HFFc6 (cell line): Measurements from ENCODE around the gene RCE1. TPM values are rescaled to one million over a fixed set of nuclear protein-coding genes. Genes with fewer than 3 reads are reported as not detected.
"Not testable (repeated sequence)": the region's sequence is repeated elsewhere in the genome, so short reads cannot be mapped to it uniquely, and the experiment has no call there.

Experiments used
- DNase-seq: peaks from one replicate; pipeline ENCODE4 v3.0.0-alpha.2; 2018
- H3K27ac Mint-ChIP-seq: 2 replicates; pipeline ENCODE4 v1.8.0; 2020; ENCODE audit warnings: mild to moderate bottlenecking, mixed read lengths
- H3K27me3 Mint-ChIP-seq: 2 replicates; pipeline ENCODE4 v1.8.0; 2021; ENCODE audit warnings: mild to moderate bottlenecking, moderate library complexity, mixed read lengths; ENCODE audit not compliant: insufficient read depth
- H3K36me3 Mint-ChIP-seq: 2 replicates; pipeline ENCODE4 v1.8.0; 2021; ENCODE audit warnings: low read depth, mixed read lengths
- H3K4me1 Mint-ChIP-seq: 2 replicates; pipeline ENCODE4 v1.8.0; 2020; ENCODE audit warnings: low read depth, mixed read lengths
- H3K4me3 Mint-ChIP-seq: 2 replicates; pipeline ENCODE4 v1.8.0; 2020; ENCODE audit warnings: mild to moderate bottlenecking, moderate library complexity, mixed read lengths
- H3K9me3 Mint-ChIP-seq: 2 replicates; pipeline ENCODE4 v1.8.0; 2020; ENCODE audit warnings: mild to moderate bottlenecking, mixed read lengths
- CTCF ChIP-seq: fragments of 200-600 bp; sonication (generic); IDR thresholded peaks from 2 replicates; pipeline ENCODE4 v1.5.0; 2021; ENCODE audit warnings: antibody characterized with exemption, mild to moderate bottlenecking
- long read RNA-seq: library from polyadenylated mRNA; unstranded; transcript quantifications from one replicate; pipeline ENCODE4 v2.0.0, GENCODE V29; 2019
- total RNA-seq, 6 experiments: library from RNA; stranded (reverse); fragmentation: NEBNext Ultra II Directional; extraction: Animal tissue kit (Norgen Biotek cat#: 25700); gene quantifications; 2 replicates in 1 of 6; 3 replicates in 5 of 6; pipeline ENCODE4 v1.2.3, GENCODE V29; 2021

The RCE1 gene
- total RNA-seq: 10 to 100 TPM; 13.7 to 18.5 (median 16.3) TPM
- long read RNA-seq, transcript RCE1-201 (8 exons, 1,485 nt): major isoform, 13 of 19 reads
- long read RNA-seq, partial matches to known transcripts: 1 of 19 reads
- long read RNA-seq, other reads (novel, unspliced or antisense): 1 of 19 reads

GRCh38 chr11:66842896-66843775 is at the start of gene RCE1:
Gene RCE1 (plus strand): TSS chr11:66843441. CDS start chr11:66843456, 15 bp downstream.
- Mint-ChIP-seq H3K4me1 (peaks cover 49% of the 10 kb centered on the region), H3K36me3 (peaks cover 24% of the 10 kb centered on the region), H3K27ac (peak within 1 kb of the TSS; percentile 80), H3K9me3 (no peaks in the 10 kb centered on the region), H3K27me3 (no peaks in the 10 kb centered on the region; the same call in none of the 2 replicates), H3K4me3 (peak within 1 kb of the TSS; percentile 94)
- TF ChIP-seq CTCF: no peak
- peak; percentile 81 for DNase-seq

GRCh38 chr11:66799815-66800214 is 43.4 kb upstream of the RCE1 start:
- H3K4me1 Mint-ChIP-seq, H3K27me3 Mint-ChIP-seq, H3K4me3 Mint-ChIP-seq, DNase-seq, H3K36me3 Mint-ChIP-seq, H3K27ac Mint-ChIP-seq, H3K9me3 Mint-ChIP-seq: not testable (repeated sequence)

- peaks cover 6% of the 10 kb centered on the region; the same call in 1 of the 2 replicates for H3K36me3 Mint-ChIP-seq
- no peaks in the 10 kb centered on the region; the same call in 1 of the 2 replicates for H3K27me3 Mint-ChIP-seq
- TF ChIP-seq CTCF: no peak
- H3K4me1 Mint-ChIP-seq: no peaks in the 10 kb centered on the region
- no peak overlapping the region for H3K4me3 Mint-ChIP-seq
- no peaks in the 10 kb centered on the region for H3K9me3 Mint-ChIP-seq
- no peak for DNase-seq
- no peak overlapping the region for H3K27ac Mint-ChIP-seq
These were observed 42.4 kb upstream of the RCE1 start for GRCh38 chr11:66800720-66801428.

GRCh38 chr11:66809592-66809991 is 33.6 kb upstream of the RCE1 start:
- no peaks in the 10 kb centered on the region for H3K9me3 Mint-ChIP-seq
- no peak for TF ChIP-seq CTCF
- no peak for DNase-seq
- no peak overlapping the region for H3K27ac Mint-ChIP-seq
- no peaks in the 10 kb centered on the region for H3K27me3 Mint-ChIP-seq
- no peak overlapping the region for H3K4me3 Mint-ChIP-seq
- H3K4me1 Mint-ChIP-seq: peaks cover 3% of the 10 kb centered on the region
- H3K36me3 Mint-ChIP-seq: no peaks in the 10 kb centered on the region

GRCh38 chr11:66810576-66811185 is 32.6 kb upstream of the RCE1 start:
- Mint-ChIP-seq H3K9me3 (no peaks in the 10 kb centered on the region), H3K36me3 (no peaks in the 10 kb centered on the region), H3K27me3 (no peaks in the 10 kb centered on the region), H3K4me1 (peaks cover 14% of the 10 kb centered on the region), H3K27ac (no peak overlapping the region), H3K4me3 (no peak overlapping the region)
- DNase-seq: no peak
- TF ChIP-seq CTCF: no peak
